ENCODE measurements around the gene TMEM120B.

The TMEM120B gene

DNA sequence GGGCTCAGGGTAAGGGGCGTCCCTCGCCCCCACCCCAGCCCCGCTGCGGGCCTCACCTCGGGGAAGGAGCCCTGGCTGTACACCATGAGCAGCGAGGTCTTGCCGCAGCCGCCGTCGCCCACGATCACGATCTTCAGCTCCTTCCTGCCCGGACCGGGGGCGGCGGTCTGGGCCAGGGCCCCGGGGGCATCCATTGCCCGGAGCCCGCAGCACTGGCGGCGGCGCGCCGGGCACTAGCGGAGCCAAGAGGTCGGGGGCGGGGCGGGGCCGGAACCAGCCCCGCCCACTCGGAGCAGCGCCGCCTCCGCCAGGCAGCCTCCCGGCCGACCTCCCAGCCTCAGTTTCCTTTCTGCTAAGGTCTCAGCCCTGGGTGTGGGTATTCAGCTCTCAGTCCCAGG lies 80.9 kb downstream of the TMEM120B start, which contains the start of gene RHOF:
TSS of gene RHOF (minus strand) at position 249 of the 398 bp plus-strand sequence. CDS start at position 194, 55 bp downstream.
- no peak for DNase-seq (ENCODE audit: low read depth)

DNA sequence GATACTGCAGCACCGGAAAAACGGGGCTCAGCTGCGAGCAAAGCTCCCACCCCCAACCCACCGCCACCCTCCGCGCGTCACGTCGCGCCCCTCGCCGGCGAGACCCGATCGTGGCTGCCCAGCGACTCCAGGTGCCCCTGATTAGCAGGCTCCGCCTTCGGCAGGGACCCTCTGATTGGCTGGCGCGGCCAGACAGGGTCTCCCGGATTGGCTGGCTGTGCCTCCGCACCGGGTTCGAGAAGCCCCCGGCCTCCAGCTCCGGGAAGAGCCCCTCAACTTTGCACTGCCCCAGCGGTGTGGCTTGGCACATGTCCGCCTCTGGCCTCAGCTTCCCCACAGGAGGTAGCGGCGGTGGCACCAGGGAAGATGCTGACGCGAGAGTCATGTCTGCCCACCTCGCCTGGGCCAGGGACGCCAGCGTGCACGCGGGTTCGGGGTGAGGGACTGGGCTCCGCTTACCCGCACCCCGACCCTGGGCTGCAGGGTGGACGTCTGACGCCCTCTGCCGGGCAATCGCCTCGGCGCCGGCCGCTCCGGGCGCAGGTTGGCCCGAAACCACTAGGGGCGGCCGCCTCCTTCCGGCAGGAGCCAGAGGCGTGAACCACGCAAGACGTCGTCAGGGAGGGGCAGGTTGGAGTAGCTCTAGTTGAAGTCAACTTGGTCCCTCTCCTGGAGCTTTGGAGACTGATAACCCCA lies 81.4 kb downstream of the TMEM120B start:
- DNase-seq (ENCODE audit: low read depth) = peak; percentile 72

DNA sequence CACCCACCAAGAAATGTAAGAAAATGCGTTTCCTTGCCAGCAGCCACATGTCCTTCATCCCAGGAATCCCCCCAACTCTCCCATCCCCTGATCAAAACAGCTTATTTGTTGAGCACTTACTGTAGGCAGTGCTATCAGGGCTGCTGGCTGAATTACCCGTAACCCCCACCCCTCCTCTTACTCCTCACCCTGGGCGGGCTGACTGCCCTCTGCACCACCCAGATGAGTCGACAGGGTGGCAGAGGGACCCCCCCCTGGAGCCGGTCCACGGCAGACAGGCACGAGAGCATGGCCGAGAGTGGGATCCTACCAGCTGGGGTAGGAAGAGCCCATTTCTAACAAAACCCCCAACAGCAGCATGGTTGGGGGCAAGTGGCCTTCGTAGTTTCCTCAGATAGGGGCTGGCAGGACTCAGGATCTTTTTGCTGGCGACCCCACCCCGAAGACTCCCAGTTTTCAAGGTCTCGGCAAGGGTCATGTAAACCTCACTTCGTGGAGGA lies 82.0 kb downstream of the TMEM120B start:
- no peak for DNase-seq (ENCODE audit: low read depth)

DNA sequence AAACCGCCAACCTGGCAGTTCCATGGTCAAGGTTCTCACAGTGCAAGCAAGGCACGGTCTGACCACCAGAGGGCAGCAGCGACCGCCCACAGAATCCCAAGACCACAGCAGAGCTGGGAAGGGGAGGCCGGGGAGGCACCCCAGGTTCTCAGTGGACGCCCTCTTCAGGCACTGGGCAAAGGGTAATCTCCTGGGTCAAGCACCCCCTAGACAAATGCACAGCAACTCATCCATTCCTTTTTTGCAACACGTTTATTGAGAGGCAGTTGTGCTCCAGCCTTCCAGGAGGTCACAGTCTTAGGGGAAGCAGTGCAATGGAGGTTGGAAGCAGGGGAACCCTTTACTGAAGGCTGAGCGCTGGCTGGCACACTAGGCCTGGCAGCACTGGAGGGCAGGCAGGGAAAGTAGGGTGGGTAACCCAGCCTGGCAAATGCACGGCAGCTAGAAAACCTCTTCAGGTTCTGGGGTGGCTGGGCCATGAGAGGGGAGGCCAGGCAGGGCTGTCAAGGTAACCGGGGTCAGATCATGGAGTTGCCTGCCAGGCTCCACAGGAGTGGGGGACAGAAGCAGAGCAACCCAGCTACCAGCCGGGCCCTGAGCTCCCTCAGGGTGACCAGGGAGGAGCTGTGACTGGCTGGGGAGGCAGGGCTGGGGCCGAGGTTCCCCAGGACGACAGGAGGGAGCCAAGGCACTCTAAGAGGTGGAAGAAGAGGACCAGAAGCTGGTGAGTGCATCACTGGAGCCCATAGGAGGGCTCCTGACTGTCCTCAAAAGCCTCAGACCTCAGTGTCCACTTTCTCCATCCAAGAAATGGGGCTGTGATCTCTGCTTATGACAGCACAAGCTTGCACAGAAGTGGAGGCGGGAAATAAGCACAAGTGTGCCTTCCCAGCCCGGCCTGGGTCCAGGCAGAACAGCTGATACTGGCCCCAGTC lies 82.7 kb downstream of the TMEM120B start:
- DNase-seq (ENCODE audit: low read depth) = no peak

DNA sequence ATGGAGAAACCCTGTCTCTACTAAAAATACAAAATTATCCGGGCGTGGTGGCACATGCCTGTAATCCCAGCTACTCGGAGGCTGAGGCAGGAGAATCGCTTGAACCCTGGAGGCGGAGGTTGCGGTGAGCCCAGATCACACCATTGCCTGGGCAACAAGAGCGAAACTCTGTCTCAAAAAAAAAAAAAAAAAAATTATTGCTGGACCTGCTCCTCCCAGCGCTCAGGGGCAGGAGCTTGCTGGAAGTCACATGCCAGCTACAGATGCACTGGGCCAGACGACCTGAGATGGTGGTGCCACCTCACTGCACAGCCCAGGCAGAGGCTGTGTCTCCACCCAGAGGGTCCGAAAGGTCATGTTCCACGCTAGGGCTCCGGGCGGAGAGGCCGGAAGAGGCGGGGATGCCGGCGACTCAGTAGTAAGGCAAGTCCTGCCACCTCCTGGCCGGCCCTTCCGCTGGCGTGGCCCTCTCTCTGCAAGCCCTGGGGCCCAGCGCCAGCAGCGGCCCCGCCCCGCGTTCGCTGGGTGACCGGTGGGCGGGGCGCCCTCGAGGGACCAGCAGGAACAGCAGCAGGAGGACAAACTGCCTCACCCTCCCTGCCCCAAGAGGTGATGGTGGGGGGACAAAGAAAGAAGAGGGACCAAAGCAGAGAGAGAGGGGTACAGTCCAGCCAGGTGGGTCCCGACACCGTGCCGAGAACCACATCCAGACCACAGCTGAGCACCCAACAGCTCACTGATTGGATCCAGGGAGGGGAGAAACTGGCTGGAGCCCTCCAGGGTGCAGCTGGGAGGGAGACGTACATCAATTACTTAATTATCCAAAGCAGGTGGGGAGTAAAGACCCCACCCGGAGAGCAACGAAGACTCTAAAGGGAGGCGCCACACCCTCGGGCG lies 84.6 kb downstream of the TMEM120B start:
- peak; percentile 75 for DNase-seq (ENCODE audit: low read depth)

DNA sequence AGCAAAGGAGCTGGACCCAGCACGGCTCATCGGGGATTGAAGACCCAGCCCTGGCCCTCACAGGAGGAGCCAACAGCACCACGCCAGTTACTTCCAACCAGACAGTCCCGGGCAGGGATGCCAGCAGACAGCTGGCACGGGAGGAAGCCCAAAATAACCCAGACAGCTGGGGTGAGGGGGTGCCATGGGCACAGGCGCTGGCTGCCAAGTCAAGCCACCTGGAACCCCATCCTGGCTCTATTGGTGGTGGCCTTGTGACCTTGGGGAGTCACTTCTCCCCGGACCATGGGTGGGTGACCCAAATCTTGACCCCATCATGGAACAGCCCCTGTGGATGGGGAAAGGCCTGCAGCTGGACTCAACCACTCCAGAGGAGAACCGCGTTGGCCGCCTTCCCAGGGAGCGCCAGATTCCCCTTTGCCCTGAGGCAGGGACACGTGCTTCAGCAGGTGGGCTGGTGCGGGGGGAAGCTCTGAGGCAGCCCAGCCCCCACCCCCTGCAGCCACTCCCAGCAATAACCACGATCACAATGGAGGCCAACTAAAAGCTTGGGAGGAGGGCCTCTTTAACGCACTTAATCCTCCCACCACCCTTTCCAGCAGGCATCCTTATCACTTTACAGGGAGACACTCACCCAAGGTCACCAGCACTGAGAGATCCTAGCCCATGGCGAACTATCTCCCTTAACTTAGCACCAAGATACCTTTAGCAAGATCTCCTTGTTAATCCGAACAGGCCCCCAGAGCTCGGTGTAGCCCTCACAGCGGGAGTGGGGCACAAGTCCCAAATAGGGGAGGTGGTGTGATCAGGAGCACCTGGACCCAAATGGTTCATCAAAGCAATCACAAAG lies 85.6 kb downstream of the TMEM120B start:
- DNase-seq (ENCODE audit: low read depth) = no peak

DNA sequence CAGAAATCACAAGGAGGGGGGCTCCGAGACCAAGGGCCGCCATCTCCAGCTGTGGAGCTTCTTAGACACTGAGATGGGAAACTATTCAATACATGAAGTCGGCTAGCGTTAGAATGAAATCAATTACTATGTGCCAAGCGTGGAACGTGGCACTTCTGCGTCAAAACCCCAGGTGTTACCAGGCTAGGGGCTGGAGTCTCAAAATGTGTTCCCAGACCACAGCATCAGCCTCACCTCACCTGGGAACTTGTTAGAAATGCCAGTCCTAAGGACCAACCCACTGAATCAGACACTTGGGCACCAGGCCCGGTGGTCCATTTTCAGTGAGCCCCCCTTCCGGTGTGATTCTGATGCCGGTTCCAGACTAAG lies 86.2 kb downstream of the TMEM120B start:
- no peak for DNase-seq (ENCODE audit: low read depth)

DNA sequence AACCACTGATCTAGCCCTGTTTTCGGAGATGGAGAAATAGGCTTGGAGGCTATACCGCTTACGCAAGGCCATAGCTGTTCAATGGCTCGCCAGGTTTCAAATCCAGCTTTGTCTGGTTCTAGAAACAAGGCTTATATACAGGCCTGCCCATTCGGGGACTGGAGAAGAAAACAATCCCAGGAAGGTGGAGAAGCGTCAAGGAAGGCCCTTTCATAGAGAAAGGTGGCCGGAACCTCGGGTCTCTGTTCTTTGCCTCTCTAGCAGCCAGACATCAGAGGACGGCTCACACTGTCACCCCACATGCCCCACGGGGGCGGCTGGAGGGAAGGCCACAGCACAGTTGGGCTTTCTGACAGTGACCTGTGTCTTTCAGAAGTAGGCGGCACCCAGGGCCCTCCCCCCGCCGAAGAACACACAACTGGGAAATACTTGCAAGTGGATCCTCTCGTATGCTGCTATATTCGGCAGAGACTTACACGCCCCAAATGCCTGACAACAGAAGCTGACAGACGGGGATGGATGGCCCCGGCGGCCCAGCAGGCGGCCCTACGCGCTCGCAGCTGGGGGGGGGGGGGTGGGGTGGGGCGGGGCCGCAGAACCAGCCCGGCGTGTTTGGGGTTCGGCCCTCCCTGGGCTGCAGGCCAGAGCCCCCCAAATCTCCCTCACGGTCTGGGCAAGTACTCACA lies 86.7 kb downstream of the TMEM120B start:
- DNase-seq (ENCODE audit: low read depth) = peak; percentile 75

DNA sequence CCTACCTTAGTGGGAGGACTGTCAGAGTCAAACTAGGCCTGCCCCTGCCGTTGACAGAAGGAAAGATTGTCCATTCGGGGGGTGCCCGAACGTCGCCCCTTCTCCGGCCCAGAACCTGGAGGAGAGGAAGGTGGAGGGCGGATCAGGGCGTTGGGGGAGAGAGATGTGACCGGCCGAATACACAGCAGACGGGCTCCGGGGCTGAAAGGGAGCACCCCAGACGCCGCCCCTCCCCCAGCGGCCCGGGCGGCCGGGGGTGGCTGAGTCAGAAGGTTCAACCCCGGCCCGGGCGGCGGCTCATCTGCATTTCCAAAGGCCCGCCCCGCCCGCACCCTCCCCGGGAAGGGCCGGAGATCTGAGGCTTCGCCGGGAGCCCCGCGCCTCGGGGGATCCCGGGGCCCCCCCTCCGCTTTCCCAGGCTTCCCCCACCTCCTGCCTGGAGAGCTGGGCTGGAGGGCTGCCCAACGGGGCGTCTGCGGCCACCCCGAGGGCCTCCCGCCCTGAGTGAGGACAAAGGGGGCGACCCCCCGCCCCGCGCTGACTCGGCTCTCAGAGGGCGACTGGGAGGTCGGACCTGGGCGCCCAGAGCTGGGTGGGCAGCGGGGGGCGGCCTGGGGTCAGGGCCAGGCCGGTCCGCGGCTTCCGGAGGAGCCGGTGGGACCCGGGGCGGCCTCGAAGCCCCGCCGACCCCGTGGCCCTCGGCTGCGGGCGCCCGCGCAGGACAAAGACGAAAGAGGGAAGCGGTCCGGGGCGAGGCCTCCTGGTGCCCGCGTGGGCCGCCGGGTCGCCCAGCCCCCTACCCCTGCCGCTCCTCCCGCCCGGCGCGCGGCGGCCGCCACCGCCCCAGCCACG lies 87.5 kb downstream of the TMEM120B start:
- peak; percentile 86 for DNase-seq (ENCODE audit: low read depth)

DNA sequence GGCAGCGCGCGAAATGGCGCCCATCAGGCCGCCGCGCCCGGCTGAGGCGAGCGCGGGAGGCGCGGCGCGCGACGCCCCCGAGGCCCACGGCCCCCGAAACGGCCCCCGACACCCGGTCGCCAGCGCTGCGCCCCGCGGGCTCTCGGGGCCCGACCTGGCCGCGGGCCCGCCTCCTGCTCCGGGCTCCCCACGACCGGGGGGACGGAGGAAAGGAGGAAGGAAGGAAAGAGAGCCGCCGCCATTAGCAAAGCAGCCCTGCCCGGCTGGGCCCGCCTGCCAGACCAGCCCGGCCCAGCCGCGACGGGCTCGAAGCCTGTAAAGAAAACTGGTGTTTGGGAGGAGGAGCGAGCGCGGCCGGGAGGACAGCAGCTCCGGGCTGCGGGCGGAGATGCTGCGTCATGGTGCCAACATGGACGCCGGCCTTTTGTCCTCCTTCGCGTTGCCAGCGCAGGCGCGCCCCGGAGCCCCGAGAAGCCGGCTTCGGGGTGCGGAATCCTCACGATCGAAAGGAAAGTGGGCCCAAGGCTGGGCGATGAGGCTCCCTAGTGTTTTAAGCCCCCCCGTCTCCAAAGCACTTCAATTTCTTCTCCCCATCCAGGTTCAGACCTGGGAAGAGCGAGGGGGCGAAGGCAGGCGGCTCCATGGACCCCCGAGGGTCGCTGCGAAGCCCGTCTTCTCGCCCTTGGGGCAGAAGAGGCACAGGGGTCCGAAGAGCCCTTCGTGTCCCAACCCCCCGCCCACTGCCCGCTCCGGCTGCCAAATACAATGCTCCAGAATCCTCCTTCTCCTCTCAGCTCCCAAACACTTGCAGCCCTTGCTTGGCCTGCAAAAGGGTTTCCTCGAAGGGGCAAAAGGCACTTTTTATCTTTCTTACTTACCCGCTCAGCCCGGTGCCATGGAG lies 88.4 kb downstream of the TMEM120B start:
- peak; percentile 74 for DNase-seq (ENCODE audit: low read depth)

DNA sequence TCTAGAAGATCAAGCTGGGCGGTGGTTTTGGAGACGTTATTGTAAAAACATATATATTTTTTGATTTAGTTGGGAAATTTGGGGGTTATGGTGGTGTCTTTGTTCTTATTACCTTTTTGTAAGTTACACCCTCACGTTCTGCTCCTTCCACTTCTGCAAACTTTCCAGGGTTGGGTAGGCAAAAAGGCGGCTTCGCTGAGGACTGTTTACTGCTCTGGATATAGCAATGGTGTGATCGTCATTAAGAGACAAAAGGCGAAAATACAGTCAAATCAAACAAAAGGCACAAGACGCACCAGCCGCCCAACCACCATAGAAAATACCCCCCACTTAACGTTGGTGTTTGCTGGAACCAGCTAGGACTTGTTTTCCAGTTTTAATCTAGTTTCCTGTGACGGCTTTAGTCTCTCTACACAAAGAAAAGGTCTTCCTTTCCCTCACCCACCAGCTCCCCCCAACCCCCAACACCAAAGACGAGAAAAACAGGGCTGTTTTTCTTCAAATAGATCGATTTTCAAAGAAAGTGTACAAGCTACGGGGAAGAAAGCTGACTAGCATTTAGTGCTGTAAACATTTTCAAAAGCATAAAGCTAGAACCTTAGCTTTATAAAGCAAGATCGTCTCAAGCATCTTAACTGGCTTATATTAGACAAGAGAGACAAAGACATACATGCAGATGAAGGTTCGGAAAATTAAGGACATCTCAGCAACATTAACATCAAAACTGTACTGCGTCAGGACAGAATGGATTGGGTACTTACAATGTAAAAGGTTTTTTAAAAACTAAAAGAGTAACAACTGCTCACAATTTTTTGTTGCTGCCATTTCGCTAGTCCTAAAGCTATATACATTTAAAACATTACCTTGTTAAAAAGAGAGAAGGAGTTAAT lies 89.3 kb downstream of the TMEM120B start:
- no peak for DNase-seq (ENCODE audit: low read depth)

DNA sequence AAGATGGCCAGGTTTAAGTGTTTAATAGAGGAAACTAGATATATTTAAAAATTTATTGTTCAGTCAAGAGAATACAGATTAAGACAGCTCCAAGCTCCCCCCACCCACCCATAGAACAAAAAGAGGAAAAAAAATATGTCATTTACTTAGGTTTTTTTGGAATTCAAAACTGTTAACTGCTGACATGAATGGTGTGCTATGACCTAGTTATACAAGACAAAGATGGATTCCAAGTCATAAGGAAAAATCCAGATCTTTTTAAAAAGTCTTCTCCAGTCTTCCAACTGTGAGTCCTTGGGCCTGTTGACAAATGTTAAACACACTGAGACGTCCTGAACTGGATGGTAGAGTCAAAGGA lies 89.9 kb downstream of the TMEM120B start:
- no peak for DNase-seq (ENCODE audit: low read depth)

DNA sequence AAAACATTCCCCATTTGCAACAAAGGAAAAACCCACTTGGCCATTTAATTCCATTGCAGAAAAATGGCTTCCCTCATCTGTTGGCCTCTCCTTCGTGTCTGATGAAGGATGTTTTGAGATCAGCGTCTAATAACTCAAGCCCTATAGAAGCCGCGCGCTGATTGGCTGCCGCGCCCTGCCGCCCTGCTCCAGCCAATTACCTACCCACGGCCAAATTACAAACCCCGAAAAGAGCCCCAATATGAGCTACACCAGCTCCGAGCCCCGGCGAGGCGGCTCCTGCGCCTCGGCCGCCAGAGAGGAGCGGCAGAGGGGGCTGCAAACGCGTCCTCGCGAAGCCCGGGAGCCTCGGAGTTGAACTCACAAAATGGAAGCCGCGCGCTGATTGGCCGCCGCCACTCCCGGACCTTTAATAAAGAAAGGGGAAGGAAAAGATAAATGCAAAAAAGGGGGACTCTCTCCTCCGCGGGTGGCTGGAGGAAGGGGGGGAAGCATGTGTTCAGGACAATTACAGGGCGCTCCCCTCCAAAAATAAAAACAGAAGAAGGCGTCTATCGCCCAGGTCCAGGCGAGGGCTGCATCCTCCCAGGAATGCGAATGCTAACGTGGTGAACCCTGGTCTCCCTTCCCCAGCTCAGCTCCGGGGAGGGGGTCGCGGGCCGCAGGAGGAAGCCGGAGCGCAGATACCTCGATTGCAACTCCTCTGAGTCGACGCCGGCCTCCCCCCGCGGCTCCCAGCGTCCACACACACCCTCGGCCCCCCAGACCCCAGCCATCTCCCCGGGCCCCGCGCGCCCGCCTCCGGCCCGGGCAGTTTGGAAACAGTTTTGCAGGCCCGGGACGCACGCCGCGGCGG lies 90.5 kb downstream of the TMEM120B start:
- peak; percentile 92 for DNase-seq (ENCODE audit: low read depth)

DNA sequence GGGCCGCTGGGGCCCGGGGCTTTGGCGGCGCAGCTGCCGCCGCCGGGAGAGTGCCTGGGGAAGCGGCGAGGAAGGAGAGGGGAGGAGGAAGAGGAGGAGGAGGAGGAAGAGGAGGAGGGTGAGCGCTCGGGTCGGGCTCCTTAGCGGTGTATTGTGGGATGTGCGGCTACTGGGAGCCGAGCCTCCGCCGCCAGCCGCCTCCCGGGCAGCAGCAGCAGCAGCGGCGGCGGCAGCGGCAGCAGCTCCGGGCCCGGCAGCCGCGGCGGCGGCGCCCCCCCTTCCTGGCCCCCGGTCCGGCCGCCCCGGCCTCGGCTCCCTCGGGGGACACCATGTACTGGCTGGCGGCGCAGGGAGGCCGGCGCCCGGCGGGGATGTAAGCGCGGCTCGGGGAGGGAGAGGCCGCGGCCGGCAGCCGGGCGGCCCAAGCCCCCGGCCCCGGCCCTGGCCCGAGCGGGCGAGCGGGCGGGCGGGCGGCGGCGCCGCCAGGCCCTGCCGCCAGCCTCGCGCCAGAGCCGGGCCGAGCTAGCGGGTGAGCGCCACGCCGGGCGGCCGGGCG lies 91.4 kb downstream of the TMEM120B start, which contains the start of gene SETD1B:
TSS of gene SETD1B (plus strand) at position 149 of the 556 bp plus-strand sequence. CDS start 729 bp downstream, outside the sequence.
- no peak for DNase-seq (ENCODE audit: low read depth)

DNA sequence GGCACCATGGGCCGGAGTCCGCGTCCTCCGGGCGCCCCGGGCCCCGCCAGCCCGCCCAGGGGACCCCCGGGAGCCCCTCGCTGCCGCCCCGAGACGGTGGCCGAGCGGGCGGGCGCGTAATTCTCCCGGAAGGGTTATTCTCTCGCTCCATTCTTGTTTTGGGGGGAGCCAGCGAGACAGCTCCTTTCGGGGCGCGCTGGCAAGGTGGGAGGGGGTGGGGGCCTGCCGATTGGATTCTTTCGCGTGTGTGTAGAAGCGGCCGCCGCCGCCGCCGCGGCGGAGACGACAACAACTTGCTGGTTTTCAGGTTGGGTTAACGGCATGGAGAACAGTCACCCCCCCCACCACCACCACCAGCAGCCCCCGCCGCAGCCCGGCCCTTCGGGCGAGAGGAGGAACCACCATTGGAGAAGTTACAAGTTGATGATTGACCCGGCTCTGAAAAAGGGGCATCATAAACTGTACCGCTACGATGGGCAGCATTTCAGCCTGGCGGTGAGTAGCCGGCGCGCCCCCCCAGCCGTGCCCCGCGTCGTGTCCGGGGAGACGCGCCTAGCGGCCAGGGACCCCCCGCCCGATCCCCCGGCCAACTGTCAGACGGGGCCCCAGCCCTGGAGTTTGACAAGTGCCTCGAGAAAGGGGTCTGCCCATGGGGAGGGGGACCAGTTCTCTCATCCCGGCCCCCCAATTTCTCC lies 92.0 kb downstream of the TMEM120B start:
- no peak for DNase-seq (ENCODE audit: low read depth)
